Measurements from ENCODE around the gene TRIM61. TPM values are rescaled to one million over a fixed set of nuclear protein-coding genes. Genes with fewer than 3 reads are reported as not detected.

The TRIM61 gene
- total and polyA plus RNA-seq, 4 donors = 0.13 to 1.4 (median 0.48) TPM

DNA sequence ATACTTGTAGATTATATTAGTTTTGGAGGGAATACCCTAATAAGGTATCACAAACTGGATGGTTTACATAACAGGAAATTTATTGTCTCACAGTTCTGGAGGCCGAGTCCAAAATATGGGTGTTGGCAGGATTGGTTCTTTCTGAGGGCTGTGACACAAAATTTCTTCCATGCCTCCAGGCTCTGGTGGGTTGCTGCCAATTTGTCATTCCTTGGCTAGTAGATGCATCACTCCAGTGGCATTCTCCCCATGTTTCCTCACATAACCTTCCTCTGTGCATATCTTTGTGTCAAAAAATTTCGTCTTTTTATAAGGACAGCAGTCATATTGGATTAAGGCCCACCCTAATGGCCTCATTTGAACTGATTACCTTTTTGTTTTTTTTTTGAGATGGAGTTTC is 51.2 kb downstream of the TRIM61 start:
- no peaks in the 10 kb centered on the region for H3K4me1 ChIP-seq (ENCODE audit: control insufficient read depth in 4 of 4, insufficient read depth in 4 of 4, low read length in 3 of 4)
- H3K9me3 ChIP-seq (ENCODE audit: control insufficient read depth in 4 of 4, low read length in 3 of 4) = no peaks in the 10 kb centered on the region
- no peak overlapping the region for H3K27ac ChIP-seq (ENCODE audit: low read depth in 1 of 2, low read length in 2 of 2)
- 81% methylated on average over 2 of the region's 2 CpGs for WGBS
- no peak for DNase-seq (ENCODE audit: low spot score)
- H3K27me3 ChIP-seq (ENCODE audit: control insufficient read depth in 4 of 4, insufficient read depth in 4 of 4, low read length in 3 of 4) = no peaks in the 10 kb centered on the region
- no peak for TF ChIP-seq FOXA2 (IDR thresholded peaks at IDR 0.05)
- TF ChIP-seq, protein P1, sequence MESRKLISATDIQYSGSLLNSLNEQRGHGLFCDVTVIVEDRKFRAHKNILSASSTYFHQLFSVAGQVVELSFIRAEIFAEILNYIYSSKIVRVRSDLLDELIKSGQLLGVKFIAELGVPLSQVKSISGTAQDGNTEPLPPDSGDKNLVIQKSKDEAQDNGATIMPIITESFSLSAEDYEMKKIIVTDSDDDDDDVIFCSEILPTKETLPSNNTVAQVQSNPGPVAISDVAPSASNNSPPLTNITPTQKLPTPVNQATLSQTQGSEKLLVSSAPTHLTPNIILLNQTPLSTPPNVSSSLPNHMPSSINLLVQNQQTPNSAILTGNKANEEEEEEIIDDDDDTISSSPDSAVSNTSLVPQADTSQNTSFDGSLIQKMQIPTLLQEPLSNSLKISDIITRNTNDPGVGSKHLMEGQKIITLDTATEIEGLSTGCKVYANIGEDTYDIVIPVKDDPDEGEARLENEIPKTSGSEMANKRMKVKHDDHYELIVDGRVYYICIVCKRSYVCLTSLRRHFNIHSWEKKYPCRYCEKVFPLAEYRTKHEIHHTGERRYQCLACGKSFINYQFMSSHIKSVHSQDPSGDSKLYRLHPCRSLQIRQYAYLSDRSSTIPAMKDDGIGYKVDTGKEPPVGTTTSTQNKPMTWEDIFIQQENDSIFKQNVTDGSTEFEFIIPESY (IDR thresholded peaks at IDR 0.05) = no peak
- TF ChIP-seq HNF4G (IDR thresholded peaks at IDR 0.05) = no peak
- H3K36me3 ChIP-seq (ENCODE audit: control insufficient read depth in 4 of 4, insufficient read depth in 3 of 4, low read depth in 1 of 4, low read length in 3 of 4) = no peaks in the 10 kb centered on the region
- H3K9ac ChIP-seq (ENCODE audit: low read depth in 1 of 2, low read length in 2 of 2) = no peak overlapping the region
- H3K4me3 ChIP-seq (ENCODE audit: low read depth in 1 of 3, low read length in 3 of 3) = no peak overlapping the region

DNA sequence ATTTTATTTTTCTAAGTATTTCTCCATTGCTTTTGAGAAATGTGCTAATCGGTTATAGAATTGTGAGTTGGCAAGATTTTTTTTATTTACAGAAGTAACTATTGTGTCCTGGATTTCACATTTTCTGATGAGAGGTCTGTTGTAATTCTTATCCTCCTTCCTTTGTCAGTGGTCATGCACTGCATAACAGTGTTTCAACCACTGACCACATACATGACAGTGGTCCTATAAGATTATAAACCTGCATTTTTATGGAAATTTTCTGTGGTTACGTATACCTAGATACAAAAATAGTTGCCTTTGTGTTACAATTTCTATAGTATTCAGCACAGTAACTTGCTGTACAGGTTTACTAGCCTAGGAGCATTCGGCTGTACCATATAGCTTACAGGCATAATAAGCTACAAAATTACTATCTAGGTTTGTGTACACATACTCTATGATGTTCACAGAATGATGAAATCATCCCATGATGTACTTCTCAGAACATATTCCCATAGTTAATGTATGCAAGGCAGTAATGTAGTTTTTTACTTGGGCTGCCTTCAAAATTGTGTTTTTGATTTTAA is 52.7 kb downstream of the TRIM61 start:
- TF ChIP-seq, protein P1 (IDR thresholded peaks at IDR 0.05) = no peak
- TF ChIP-seq SP1 (IDR thresholded peaks at IDR 0.05) = no peak
- H3K27ac ChIP-seq (ENCODE audit: low read depth in 1 of 2, low read length in 2 of 2) = no peak overlapping the region
- H3K9ac ChIP-seq (ENCODE audit: low read depth in 1 of 2, low read length in 2 of 2) = no peak overlapping the region
- H3K36me3 ChIP-seq (ENCODE audit: control insufficient read depth in 4 of 4, insufficient read depth in 3 of 4, low read depth in 1 of 4, low read length in 3 of 4) = no peaks in the 10 kb centered on the region
- H3K27me3 ChIP-seq (ENCODE audit: control insufficient read depth in 4 of 4, insufficient read depth in 4 of 4, low read length in 3 of 4) = no peaks in the 10 kb centered on the region
- H3K9me3 ChIP-seq (ENCODE audit: control insufficient read depth in 4 of 4, low read length in 3 of 4) = no peaks in the 10 kb centered on the region
- H3K4me1 ChIP-seq (ENCODE audit: control insufficient read depth in 4 of 4, insufficient read depth in 4 of 4, low read length in 3 of 4) = no peaks in the 10 kb centered on the region
- WGBS = 81% methylated on average over 3 of the region's 3 CpGs
- H3K4me3 ChIP-seq (ENCODE audit: low read depth in 1 of 3, low read length in 3 of 3) = no peak overlapping the region
- no peak for DNase-seq (ENCODE audit: low spot score)

DNA sequence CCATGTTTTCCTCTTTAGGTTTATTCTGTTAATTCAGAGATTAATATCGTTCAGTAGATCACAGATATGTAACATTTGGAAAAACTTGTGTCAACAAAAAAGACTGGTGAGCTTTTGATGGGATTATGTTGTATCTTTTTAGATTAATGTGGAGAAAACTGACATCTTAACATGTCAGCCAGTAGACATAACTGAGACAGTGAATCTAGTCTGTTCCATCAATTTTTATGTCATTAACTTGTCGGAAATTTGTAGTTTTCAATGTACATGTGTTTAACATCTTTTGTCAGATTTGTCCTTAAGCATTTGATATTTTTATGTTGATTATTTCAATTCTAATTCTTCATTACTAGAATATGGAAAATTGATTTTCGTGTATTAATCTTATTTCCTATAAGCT is 58.5 kb downstream of the TRIM61 start:
- Histone ChIP-seq H3K4me1 (ENCODE audit: control insufficient read depth in 4 of 4, insufficient read depth in 4 of 4, low read length in 3 of 4) (no peaks in the 10 kb centered on the region), H3K27me3 (ENCODE audit: control insufficient read depth in 4 of 4, insufficient read depth in 4 of 4, low read length in 3 of 4) (peaks cover 0 to 2% (median 0%) of the 10 kb centered on the region in 4 donors), H3K9me3 (ENCODE audit: control insufficient read depth in 4 of 4, low read length in 3 of 4) (no peaks in the 10 kb centered on the region), H3K36me3 (ENCODE audit: control insufficient read depth in 4 of 4, insufficient read depth in 3 of 4, low read depth in 1 of 4, low read length in 3 of 4) (no peaks in the 10 kb centered on the region), H3K4me3 (ENCODE audit: low read depth in 1 of 3, low read length in 3 of 3) (no peak overlapping the region), H3K27ac (ENCODE audit: low read depth in 1 of 2, low read length in 2 of 2) (no peak overlapping the region), H3K9ac (ENCODE audit: low read depth in 1 of 2, low read length in 2 of 2) (no peak overlapping the region)
- TF ChIP-seq RXRA (IDR thresholded peaks at IDR 0.05) = no peak
- TF ChIP-seq, protein P1 (IDR thresholded peaks at IDR 0.05) = no peak
- DNase-seq (ENCODE audit: low spot score) = no peak
- WGBS = 55% methylated on average over 3 of the region's 3 CpGs

Small RNAs within 50 kb of the gene (small RNA-seq; reads per million reads assigned to genes)
- gene AC106872.12 = not detected

Other genes starting within 250 kb of the TRIM61 start
- gene SMIM31, start 223.5 kb downstream of the TRIM61 start, total RNA-seq = not detected
- gene SMIM31, start 223.5 kb downstream of the TRIM61 start, polyA plus RNA-seq = not detected
- 1 to 10 TPM in 1 of 2 donors, not detected in 1; 1.6 TPM for gene APELA, start 100.5 kb downstream of the TRIM61 start, total RNA-seq
- not detected for gene APELA, start 100.5 kb downstream of the TRIM61 start, polyA plus RNA-seq
- not detected for gene TRIM60, start 54.3 kb upstream of the TRIM61 start, total RNA-seq
- not detected for gene TRIM60, start 54.3 kb upstream of the TRIM61 start, polyA plus RNA-seq
- not detected for gene TRIM75, start 76.2 kb upstream of the TRIM61 start, total RNA-seq
- gene TRIM75, start 76.2 kb upstream of the TRIM61 start, polyA plus RNA-seq = not detected
- gene TMEM192, start 135.2 kb upstream of the TRIM61 start, total RNA-seq = 10 to 100 TPM; 10.6 to 19.6 TPM
- gene TMEM192, start 135.2 kb upstream of the TRIM61 start, polyA plus RNA-seq = 10 to 100 TPM; 18.3 to 20.3 TPM
- gene KLHL2, start 229.9 kb upstream of the TRIM61 start, total RNA-seq = 10 to 100 TPM in 1 of 2 donors, 1 to 10 TPM in 1; 10.0 to 37.9 TPM
- 10 to 100 TPM; 11.4 to 15.8 TPM for gene KLHL2, start 229.9 kb upstream of the TRIM61 start, polyA plus RNA-seq